GM12878 (cell line): ENCODE data around the gene KCNQ1. TPM values are rescaled to one million over a fixed set of nuclear protein-coding genes. Genes with fewer than 3 reads are reported as not detected.

Experiments
- ATAC-seq: fragments of 200-7000 bp; cut with Tn5 transposase; 3 replicates; pipeline ENCODE4 v1.9.1; 2020; ENCODE audit warnings: mild to moderate bottlenecking, moderate library complexity
- BruUV-seq: library from RNA; stranded (reverse); fragments of 400-500 nt; replicated peaks from 2 replicates; lab custom pipeline; 2021; lab: Mats Ljungman, UMichigan
- CTCF ChIA-PET: fragments of 300-600 bp; sonication (Branson Sonifier 250); formaldehyde crosslinking; extraction: SDS; loops from one replicate; lab custom pipeline; 2021; ENCODE audit warnings: inconsistent platforms; lab: Yijun Ruan, JAX
- POLR2A ChIA-PET: fragments of 350-600 bp; formaldehyde crosslinking; extraction: SDS; loops from one replicate; lab custom pipeline; 2021; ENCODE audit warnings: inconsistent platforms; lab: Charles Lee
- RAD21 ChIA-PET: fragments of 300-600 bp; sonication (Branson Sonifier 250); formaldehyde crosslinking; loops from one replicate; lab custom pipeline; 2023; ENCODE audit warnings: antibody characterized with exemption; ENCODE audit not compliant: unreplicated experiment; lab: Charles Lee
- SMC1A ChIA-PET: fragments of 300-600 bp; sonication (Branson Sonifier 250); formaldehyde crosslinking; loops from one replicate; lab custom pipeline; 2023; ENCODE audit not compliant: unreplicated experiment, uncharacterized antibody; lab: Charles Lee
- DNase-seq: peaks from one replicate; pipeline ENCODE4 v3.0.0-alpha.2; 2011; ENCODE audit warnings: low read depth, low spot score
- FAIRE-seq: peaks from 3 replicates; lab custom pipeline; 2011; peaks lifted over from hg19 to GRCh38; lab: Jason Lieb, UNC
- H2AFZ ChIP-seq: 2 replicates; pipeline ENCODE4 v1.6.0; 2011; ENCODE audit warnings: low read depth, low read length, control low read depth; ENCODE audit not compliant: control insufficient read depth
- H3K27ac ChIP-seq: 2 replicates; pipeline ENCODE4 v1.5.1; 2011; ENCODE audit warnings: control low read depth; ENCODE audit not compliant: control insufficient read depth, insufficient read depth
- H3K27me3 ChIP-seq, 2 experiments: replicated peaks in 1 of 2; 2 replicates each; pipeline versions ENCODE4 v1.6.0 to v1.6.1; 2011; ENCODE audit warnings: low read length in 1 of 2; ENCODE audit not compliant: control insufficient read depth in 2 of 2, insufficient read depth in 2 of 2
- H3K36me3 ChIP-seq, 2 experiments: 2 replicates each; pipeline ENCODE4 v1.5.1; 2011; ENCODE audit warnings: low read length in 1 of 2; ENCODE audit not compliant: control insufficient read depth in 2 of 2, insufficient read depth in 2 of 2
- H3K4me1 ChIP-seq: 2 replicates; pipeline ENCODE4 v1.6.1; 2011; ENCODE audit warnings: mild to moderate bottlenecking, low read length, moderate library complexity, mixed read lengths; ENCODE audit not compliant: control insufficient read depth, insufficient read depth
- H3K4me2 ChIP-seq: 2 replicates; pipeline ENCODE4 v1.6.0; 2011; ENCODE audit warnings: control low read depth; ENCODE audit not compliant: control insufficient read depth, insufficient read depth
- H3K4me3 ChIP-seq: fragments of 200-600 bp; sonication (generic); 2 replicates; pipeline ENCODE4 v1.5.1; 2016
- H3K79me2 ChIP-seq: 2 replicates; pipeline ENCODE4 v1.6.0; 2011; ENCODE audit warnings: low read length; ENCODE audit not compliant: control insufficient read depth, insufficient read depth
- H3K9ac ChIP-seq: 2 replicates; pipeline ENCODE4 v1.8.0; 2011; ENCODE audit warnings: low read length, control low read depth, mixed read lengths; ENCODE audit not compliant: control insufficient read depth, insufficient read depth
- H3K9me3 ChIP-seq: replicated peaks from 3 replicates; pipeline ENCODE4 v1.5.1; 2011; ENCODE audit warnings: mild to moderate bottlenecking, low read length; ENCODE audit not compliant: control insufficient read depth, insufficient read depth
- H4K20me1 ChIP-seq: 2 replicates; pipeline ENCODE4 v1.6.0; 2011; ENCODE audit not compliant: control insufficient read depth, insufficient read depth
- CBX3 ChIP-seq: fragments of 200-600 bp; sonication (generic); IDR thresholded peaks from 2 replicates; pipeline ENCODE4 v1.6.1; 2016; ENCODE audit warnings: low read depth, borderline replicate concordance
- CHD4 ChIP-seq: fragments of 200-600 bp; sonication (generic); IDR thresholded peaks from 2 replicates; pipeline ENCODE4 v1.6.1; 2016; ENCODE audit warnings: mild to moderate bottlenecking
- IRF4 ChIP-seq: IDR thresholded peaks from 2 replicates; pipeline ENCODE4 v1.6.1; 2011; ENCODE audit warnings: low read depth, low read length
- NFYB ChIP-seq: IDR thresholded peaks from 2 replicates; pipeline ENCODE4 v1.6.1; 2011; ENCODE audit warnings: low read depth, mild to moderate bottlenecking, low read length, improper control_type of control experiment, moderate library complexity; ENCODE audit not compliant: insufficient read depth
- RELA ChIP-seq: fragments of 450-650 bp; IDR thresholded peaks from 2 replicates; pipeline ENCODE4 v1.8.0; 2014; ENCODE audit warnings: borderline replicate concordance; ENCODE audit not compliant: partially characterized antibody
- SKIL ChIP-seq: fragments of 450-650 bp; IDR thresholded peaks from 2 replicates; pipeline ENCODE4 v1.6.1; 2017; ENCODE audit warnings: mild to moderate bottlenecking, low read depth, inconsistent platforms; ENCODE audit not compliant: poor library complexity, severe bottlenecking
- SMAD5 ChIP-seq: IDR thresholded peaks from 2 replicates; pipeline ENCODE4 v1.6.1; 2016; ENCODE audit warnings: antibody characterized with exemption, low read depth
- SREBF1 ChIP-seq: IDR thresholded peaks from 2 replicates; pipeline ENCODE4 v1.6.1; 2012; ENCODE audit warnings: mild to moderate bottlenecking, low read length
- ZBTB11 ChIP-seq: fragments of 450-650 bp; formaldehyde crosslinking; IDR thresholded peaks from 2 replicates; pipeline ENCODE4 v1.5.0; 2022; ENCODE audit warnings: mild to moderate bottlenecking, missing genetic modification characterization
- ZSCAN29 ChIP-seq: fragments of 450-650 bp; IDR thresholded peaks from 2 replicates; pipeline ENCODE4 v1.6.1; 2017; ENCODE audit warnings: mild to moderate bottlenecking, moderate library complexity
- WGBS: methylation state at CpG from one replicate; pipeline ENCODE4 v1.1.6; 2016; ENCODE audit warnings: low lambda C conversion rate; ENCODE audit not compliant: insufficient replicate concordance, insufficient coverage; ENCODE audit errors: missing lambda C conversion rate; 5-methylcytosine and 5-hydroxymethylcytosine counted together
- in situ Hi-C: fragments of 300-500 bp; cut with MboI; formaldehyde crosslinking; loops from 9 replicates; pipeline ENCODE4 v1.14.3; 2018; ENCODE audit warnings: mixed read lengths
- intact Hi-C: fragments of 100-400 bp; cut with micrococcal nuclease; formaldehyde crosslinking; loops from one replicate; pipeline ENCODE4 v1.14.2; 2022; ENCODE audit not compliant: unreplicated experiment
- polyA plus RNA-seq, 11 experiments: library from polyadenylated mRNA; depleted of rRNA in 4 of 11; unstranded in 6 of 11; stranded (reverse) in 5 of 11; fragments of >200 nt; fragmentation: Nextera tagmentation in 4 of 11; fragmentation: Illumina TruSeq in 1 of 11; extraction: Ambion mirVana in 4 of 11; extraction: Trizol in 1 of 11; gene quantifications; 1 replicate in 1 of 11; 2 replicates in 10 of 11; pipeline versions ENCODE4 v1.2.1 to v1.2.3, GENCODE V29; 2011 to 2016; ENCODE audit warnings: inconsistent platforms in 2 of 11, missing spikeins in 2 of 11, low read depth in 1 of 11
- total RNA-seq, 4 experiments: library from RNA; depleted of rRNA in 3 of 4; stranded (reverse); fragments of >200 nt in 3 of 4; fragmentation: Illumina TruSeq in 1 of 4; extraction: Trizol in 1 of 4; gene quantifications; 2 replicates each; pipeline versions ENCODE4 v1.2.1 to v1.2.3, GENCODE V29; 2013 to 2021

KCNQ1 gene
- total and polyA plus RNA-seq, 10 of the 15 experiments (the other 5 are each of a cell fraction or from before 2014, with no cell fraction given): 0.03 to 0.15 (median 0.12) TPM; not detected in 7

GRCh38 chr11:2678396-2678795 is 233.6 kb downstream of the KCNQ1 start:
- H3K4me1 ChIP-seq: peaks cover 7% of the 10 kb centered on the region

More at GRCh38 chr11:2678396-2678795, 233.6 kb downstream of the KCNQ1 start:
- no peak overlapping the region for H3K9ac ChIP-seq
- H3K4me2 ChIP-seq: no peak overlapping the region
- H3K4me3 ChIP-seq: no peak overlapping the region
- TF ChIP-seq ZSCAN29 (no peak), SKIL (no peak), SREBF1 (no peak), RELA (no peak), CBX3 (no peak), ZBTB11 (no peak), NFYB (no peak), SMAD5 (no peak), IRF4 (no peak), CHD4 (no peak)
- DNase-seq (no peak), FAIRE-seq (no peak), ATAC-seq (no peak)
- POLR2A ChIA-PET: interaction anchor here (0.8 kb wide), 1 partner anchor 18 kb away, joined by 3 read pairs; no protein-coding TSS in a partner anchor
- H3K27me3 ChIP-seq: no peaks in the 10 kb centered on the region
- RAD21 ChIA-PET: no interaction called here
- H3K36me3 ChIP-seq: no peaks in the 10 kb centered on the region
- WGBS: 50% methylated on average over 1 of the region's 1 CpG
- H4K20me1 ChIP-seq: no peaks in the 10 kb centered on the region
- no peaks in the 10 kb centered on the region for H3K9me3 ChIP-seq
- BruUV-seq: no TSS peak
- CTCF ChIA-PET: interaction anchor here (1.2 kb wide), 1 partner anchor 13 kb away, joined by 3 read pairs; no protein-coding TSS in a partner anchor
- SMC1A ChIA-PET: interaction anchor here (0.9 to 1.6 kb wide), 3 partner anchors 9 to 145 kb away, joined by 3 to 5 read pairs (median 4); no protein-coding TSS in a partner anchor
- H3K27ac ChIP-seq: no peak overlapping the region
- intact Hi-C loops (no loop called here), in situ Hi-C loops (no loop called here)
- H3K79me2 ChIP-seq: no peaks in the 10 kb centered on the region; the same call in none of the 2 replicates
- no peak overlapping the region for H2AFZ ChIP-seq
